GM12892 (cell line): ENCODE measurements around the gene FAM168B.

Experiments
- POLR2A ChIP-seq: IDR thresholded peaks from 2 replicates; pipeline ENCODE4 v1.6.1; 2011; ENCODE audit warnings: low read depth, low read length, control low read depth
- POLR2AphosphoS5 ChIP-seq: IDR thresholded peaks from 2 replicates; pipeline ENCODE4 v1.6.1; 2011; ENCODE audit warnings: low read depth, low read length, control low read depth

- TF ChIP-seq POLR2A (no peak), POLR2AphosphoS5 (no peak)
These were observed 47.0 kb downstream of the FAM168B start for GRCh38 chr2:131046028-131046917.
